ENCODE results near the gene GRM3. TPM values are rescaled to one million over a fixed set of nuclear protein-coding genes. Genes with fewer than 3 reads are reported as not detected.

The GRM3 gene
- total RNA-seq, 3 donors from 2014 or later, result not detected

DNA sequence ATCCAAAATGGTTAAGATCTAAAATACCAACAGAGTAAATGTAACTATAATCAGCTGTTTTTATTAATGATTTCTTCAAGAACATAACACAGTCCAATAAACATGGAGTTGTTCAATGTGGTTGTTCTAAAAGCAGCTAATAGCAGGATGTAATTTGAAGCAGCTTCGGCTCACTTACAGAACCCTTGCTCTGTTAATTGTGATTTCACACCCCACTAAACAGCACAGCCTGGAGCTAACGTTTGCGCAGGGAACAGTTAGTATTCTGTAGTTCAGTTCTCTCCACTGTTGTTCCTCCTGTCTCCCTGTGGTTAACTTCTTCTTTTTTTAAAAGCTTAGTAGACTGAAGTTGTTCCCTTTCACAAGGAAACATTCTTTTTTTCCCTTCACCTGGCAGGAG is 104.0 kb downstream of the GRM3 start:
- H3K9me3 ChIP-seq, result no peaks in the 10 kb centered on the region
- TF ChIP-seq, protein P1, sequence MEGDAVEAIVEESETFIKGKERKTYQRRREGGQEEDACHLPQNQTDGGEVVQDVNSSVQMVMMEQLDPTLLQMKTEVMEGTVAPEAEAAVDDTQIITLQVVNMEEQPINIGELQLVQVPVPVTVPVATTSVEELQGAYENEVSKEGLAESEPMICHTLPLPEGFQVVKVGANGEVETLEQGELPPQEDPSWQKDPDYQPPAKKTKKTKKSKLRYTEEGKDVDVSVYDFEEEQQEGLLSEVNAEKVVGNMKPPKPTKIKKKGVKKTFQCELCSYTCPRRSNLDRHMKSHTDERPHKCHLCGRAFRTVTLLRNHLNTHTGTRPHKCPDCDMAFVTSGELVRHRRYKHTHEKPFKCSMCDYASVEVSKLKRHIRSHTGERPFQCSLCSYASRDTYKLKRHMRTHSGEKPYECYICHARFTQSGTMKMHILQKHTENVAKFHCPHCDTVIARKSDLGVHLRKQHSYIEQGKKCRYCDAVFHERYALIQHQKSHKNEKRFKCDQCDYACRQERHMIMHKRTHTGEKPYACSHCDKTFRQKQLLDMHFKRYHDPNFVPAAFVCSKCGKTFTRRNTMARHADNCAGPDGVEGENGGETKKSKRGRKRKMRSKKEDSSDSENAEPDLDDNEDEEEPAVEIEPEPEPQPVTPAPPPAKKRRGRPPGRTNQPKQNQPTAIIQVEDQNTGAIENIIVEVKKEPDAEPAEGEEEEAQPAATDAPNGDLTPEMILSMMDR (IDR thresholded peaks at IDR 0.05), result no peak
- ATAC-seq (no peak), DNase-seq (no peak)
- H3K4me1 ChIP-seq (ENCODE audit: low read depth), result no peaks in the 10 kb centered on the region
- intact Hi-C loops (cut with DNase I, micrococcal nuclease), result no loop called here
- H3K36me3 ChIP-seq (ENCODE audit: low read depth), result no peaks in the 10 kb centered on the region
- no peak overlapping the region for H3K4me3 ChIP-seq

DNA sequence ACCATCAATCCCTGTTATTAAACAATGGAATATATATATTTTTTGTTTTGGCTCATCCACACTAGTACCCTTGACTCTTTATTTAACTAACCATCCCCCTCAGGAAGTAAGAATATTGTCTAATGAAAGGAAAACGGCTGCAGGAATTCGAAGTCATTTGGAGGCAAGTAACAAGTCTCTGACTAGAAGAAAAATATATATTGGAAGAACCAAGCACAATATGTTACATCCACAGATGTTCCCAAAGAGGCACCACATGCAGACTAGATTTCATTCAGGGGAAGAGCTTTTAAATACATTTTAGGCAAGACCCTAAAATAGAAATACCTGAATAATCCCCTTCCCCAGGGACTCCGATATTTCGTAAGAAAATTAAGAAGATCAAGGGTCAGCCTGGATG is 104.5 kb downstream of the GRM3 start:
- H3K36me3 ChIP-seq (ENCODE audit: low read depth), result no peaks in the 10 kb centered on the region
- TF ChIP-seq, protein P1 (IDR thresholded peaks at IDR 0.05), result no peak
- no peak for ATAC-seq
- H3K9me3 ChIP-seq, result no peaks in the 10 kb centered on the region
- intact Hi-C loops (cut with DNase I, micrococcal nuclease), result no loop called here
- no peaks in the 10 kb centered on the region for H3K4me1 ChIP-seq (ENCODE audit: low read depth)
- no peak overlapping the region for H3K4me3 ChIP-seq
- no peak for DNase-seq

DNA sequence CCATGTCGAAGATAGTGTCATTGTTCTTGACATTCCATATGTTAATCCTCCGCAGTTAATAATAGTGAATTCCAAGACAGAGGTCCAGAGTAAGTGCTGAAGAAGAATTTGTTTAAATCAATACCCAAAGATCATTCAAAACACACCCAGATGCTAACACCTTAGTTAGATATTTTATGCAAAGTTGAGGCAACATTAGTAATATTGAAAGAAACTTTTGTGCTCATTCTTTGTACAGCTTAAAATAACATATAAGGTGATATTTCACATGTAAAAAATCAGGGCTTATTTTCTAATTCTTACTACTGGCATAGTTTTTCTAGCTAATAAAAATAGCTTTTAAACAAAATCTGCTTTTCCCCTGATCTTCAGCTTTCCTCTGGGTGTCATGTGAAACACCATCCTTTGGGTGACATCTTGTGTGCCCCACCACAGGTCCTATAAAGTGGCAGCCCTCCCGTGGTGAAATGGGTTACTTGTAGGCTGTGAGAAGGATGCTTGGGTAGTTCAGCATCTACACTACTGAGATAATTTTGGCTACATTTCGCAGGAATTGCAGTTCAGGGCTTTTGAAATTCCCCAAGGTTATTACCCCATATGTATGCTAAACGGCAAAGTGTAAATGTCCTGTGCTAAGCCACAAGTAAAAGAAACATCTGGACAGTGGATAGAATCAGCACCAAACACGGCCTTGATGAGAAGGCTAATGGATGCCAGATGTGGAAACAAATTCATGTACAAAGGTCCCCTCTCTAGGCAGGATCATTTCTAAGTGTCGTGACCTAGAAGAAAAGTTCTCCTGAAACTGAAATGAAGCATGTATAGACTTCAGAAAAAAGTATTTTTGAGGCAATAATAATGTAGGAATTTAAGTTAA is 105.4 kb downstream of the GRM3 start:
- Histone ChIP-seq H3K4me3 (no peak overlapping the region), H3K4me1 (ENCODE audit: low read depth) (no peaks in the 10 kb centered on the region), H3K9me3 (no peaks in the 10 kb centered on the region), H3K36me3 (ENCODE audit: low read depth) (no peaks in the 10 kb centered on the region)
- TF ChIP-seq, protein P1 (IDR thresholded peaks at IDR 0.05), result no peak
- DNase-seq, result no peak
- no peak for ATAC-seq
- intact Hi-C loops (cut with DNase I, micrococcal nuclease), result no loop called here

DNA sequence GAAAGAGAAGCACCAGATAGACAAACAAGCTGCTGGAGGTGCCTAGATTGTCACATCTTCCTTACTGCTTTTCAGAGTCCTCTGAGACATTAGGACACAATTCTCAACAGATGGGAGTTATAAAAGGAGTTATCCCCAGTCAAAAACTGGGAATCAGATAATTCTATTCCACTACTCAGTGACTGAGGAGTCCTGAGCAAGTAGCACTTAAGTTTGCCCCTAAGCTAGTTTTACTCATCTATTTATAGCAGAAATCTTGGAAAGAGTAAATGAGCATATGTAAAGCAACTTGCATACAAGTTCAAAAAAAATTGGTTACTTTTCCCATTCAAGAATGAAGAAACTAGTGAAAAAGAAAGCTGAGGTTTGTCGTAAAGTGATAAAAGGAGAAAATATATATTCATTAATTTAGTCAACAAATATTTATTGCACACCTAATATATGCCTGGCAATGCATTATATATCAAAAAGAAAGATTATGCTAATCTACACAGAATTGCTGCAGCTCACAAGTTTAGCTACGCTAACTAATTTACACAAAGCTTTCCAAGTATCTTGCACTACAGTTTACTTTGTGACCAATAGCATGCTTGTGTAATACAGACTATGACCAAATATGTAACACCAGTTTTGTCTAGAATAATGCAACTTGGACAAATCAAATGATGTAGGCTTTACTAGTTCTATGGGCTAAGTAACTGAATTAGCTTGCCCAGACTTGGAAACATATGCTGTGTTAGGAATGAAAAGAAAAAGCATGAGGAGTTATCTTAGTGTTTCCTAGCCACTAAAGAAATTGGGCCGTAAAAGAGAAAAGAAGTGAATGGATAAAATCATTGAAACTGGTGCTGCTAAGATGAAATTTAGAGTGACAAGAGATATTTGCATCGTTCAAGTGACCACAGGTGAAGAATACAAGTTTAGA is 106.3 kb downstream of the GRM3 start:
- no peaks in the 10 kb centered on the region for H3K9me3 ChIP-seq
- no peaks in the 10 kb centered on the region for H3K36me3 ChIP-seq (ENCODE audit: low read depth)
- intact Hi-C loops (cut with DNase I, micrococcal nuclease), result no loop called here
- H3K4me3 ChIP-seq, result no peak overlapping the region
- no peak for ATAC-seq
- H3K4me1 ChIP-seq (ENCODE audit: low read depth), result no peaks in the 10 kb centered on the region
- TF ChIP-seq, protein P1 (IDR thresholded peaks at IDR 0.05), result no peak
- DNase-seq, result no peak

DNA sequence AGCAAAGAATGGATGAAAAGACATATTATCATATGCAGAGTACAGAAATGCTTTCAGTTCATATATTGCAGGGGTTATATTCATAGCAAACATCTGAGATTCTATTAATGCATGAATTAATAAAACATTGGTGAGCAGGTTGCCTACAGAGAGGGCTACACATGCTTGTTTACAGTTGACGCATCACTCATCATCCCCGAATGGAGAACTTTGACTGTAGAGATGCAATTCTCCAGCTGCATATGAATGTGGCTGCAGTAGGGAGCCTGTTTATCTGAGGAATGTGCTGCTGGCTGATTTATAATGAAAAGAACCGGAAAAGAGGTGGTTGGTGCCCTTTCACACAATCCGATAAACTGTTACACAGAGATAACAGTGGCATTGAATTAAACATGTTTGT is 116.5 kb downstream of the GRM3 start:
- ATAC-seq (no peak), DNase-seq (no peak)

More for the DNA sequence above, 116.5 kb downstream of the GRM3 start:
- Histone ChIP-seq H3K4me3 (no peak overlapping the region), H3K4me1 (ENCODE audit: low read depth) (no peaks in the 10 kb centered on the region), H3K9me3 (no peaks in the 10 kb centered on the region), H3K36me3 (ENCODE audit: low read depth) (no peaks in the 10 kb centered on the region)
- intact Hi-C loops (cut with DNase I, micrococcal nuclease), result no loop called here
- TF ChIP-seq, protein P1 (IDR thresholded peaks at IDR 0.05), result no peak

All from mucosa of descending colon (tissue), 3 donors.